Ammon's horn (tissue), 1 donor: Measurements from ENCODE around the gene SUMO1.
"Not testable (repeated sequence)": the region's sequence is repeated elsewhere in the genome, so short reads cannot be mapped to it uniquely, and the experiment has no call there.

Experiments used
- DNase-seq: peaks from one replicate; pipeline ENCODE4 v3.0.0-alpha.2; 2016; ENCODE audit warnings: low spot score

The SUMO1 gene

DNA sequence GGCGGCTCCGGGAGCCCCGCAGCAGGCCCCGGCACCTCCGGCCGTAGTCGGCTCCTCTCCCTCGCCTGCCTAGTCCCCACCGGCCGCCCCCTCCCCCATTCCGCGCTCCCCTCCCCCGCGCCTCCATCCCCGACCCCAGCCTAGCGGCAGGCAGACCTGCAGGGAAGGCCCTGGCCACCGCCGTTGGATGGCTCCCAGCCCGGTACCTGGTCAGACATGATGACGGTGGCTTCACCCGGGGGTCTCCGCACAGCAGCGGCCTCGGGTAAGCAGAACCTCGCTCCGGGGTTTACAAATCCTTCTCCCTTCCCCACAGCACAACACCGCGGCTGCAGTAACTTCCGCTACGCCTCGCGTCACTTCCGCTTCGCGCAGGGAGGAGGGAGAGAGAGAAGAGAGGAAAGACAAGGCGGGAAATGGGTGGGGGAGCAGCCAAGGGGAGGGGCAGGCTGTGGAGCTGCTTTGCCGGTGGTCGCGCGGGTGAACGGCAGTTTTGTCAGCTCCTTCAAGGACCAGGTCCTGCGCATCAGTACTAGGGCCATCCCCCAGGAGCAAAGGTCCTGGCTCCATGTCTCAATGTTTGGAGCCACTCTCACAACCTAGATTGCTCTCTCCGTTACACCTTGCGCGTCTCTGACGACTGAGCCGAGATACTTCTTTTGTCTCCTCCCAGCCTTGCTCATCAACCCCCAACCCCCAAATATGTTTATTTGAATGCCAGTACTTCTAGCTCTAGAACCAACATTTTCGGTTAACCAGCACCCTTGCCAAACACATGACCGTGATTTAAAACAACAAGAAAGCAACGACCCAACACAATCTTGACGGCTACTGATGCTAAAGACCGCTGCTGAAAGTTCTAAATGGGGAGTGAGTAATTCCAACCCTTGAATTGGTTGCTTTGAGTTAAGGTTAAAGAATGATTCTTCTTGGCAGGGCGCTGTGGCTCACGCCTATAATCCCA lies at the start of gene SUMO1:
SUMO1 (minus strand) TSS at position 364 of the 964 bp plus-strand sequence; CDS start at position 218, 146 bp downstream.
- DNase-seq: peak; percentile 97

DNA sequence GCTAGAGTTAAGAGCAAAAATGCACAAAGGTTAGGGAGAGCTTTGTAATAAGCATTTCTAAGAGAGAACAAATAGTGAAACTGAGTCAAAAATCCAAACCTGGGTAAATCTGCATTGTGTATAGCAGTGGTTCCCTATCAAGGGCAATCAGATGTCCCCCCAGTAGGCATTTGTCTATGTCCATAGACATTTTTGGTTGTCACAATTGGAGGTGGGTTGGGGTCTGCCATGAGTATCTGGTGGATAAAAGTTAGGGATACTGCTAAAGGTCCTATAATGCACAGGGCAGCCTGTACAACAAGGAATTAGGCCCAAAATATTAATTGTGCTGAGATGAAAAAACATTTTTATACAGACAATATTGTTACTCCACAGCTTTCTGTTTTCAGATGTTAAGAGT lies 48.2 kb upstream of the SUMO1 start:
- DNase-seq: no peak

DNA sequence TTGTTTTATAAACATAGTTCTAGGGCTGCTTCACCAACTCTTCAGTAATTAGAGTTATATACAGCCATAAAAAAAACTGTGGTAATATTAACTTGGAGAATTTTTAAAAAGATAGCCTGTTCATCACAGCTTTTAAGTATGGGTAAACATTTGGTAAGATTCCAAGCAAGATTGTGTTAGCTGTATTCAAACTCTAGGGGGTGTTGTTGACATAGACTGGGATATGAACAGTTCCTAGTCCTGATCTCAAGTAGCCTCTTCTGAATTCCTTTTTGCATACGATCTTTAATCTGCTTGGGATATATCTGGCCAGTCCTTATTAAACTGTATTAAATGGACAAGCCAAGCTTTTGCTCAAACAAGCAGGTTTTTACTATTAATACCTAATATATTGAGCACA lies 40.5 kb upstream of the SUMO1 start:
- peak; percentile 48 for DNase-seq

DNA sequence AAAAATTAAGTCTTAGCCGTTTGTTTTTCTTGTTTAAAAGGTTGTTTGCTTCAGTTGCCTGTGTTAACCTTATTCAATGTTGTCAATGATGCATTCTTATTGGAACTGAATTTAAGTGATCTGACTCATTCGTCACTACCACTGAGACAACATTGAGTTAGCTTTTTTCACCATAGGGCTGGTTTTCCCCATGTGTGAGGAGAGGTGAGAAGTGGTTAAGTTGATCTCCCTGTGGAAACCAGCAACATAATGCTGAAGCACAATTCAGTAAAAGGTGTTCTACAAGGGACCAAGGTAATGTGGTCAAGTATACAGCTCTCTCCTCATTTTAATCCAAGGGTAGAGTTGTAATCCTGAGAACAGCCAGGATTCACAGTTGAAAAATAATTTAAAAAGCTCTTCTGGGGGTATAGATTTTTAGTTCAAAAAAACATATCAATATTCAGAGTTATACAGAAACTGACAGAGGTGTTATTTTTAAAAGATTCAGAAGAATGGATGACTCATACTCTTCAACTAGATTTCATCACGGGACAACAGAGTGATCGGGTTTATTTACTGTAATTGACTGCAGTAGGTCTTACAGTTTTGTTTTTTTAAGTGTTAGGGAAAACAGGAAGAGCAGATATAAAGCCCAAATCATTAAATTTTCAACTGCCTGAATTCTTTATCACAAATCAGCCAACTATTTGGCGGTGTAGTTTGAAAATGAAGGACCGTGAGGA lies 39.8 kb upstream of the SUMO1 start:
- no peak for DNase-seq

DNA sequence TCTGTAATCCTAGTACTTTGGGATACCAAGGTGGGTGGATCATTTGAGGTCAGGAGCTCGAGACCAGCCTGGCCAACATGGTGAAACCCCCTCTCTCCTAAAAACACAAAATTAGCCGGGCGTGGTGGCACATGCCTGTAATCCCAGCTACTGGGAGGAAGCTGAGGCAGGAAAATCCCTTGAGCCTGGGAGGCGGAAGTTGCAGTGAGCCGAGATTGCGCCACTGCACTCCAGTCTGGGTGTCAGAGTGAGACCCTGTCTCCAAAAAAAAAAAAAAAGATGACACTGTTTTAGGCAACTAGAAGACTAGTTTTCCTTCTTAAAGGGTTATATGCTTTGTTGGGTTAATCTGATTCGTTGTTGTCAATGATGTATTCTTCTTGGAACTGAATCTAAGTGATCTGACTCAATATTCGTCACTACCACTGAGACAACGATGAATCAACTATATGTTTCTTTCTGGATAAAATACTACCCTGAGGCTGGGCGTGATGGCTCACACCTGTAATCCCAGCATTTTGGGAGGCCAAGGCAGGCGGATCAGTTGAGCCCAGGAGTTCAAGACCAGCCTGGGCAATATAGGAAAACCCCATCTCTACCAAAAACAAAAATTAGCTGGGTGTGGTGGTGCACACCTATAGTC lies 37.8 kb upstream of the SUMO1 start:
- DNase-seq: not testable (repeated sequence)

DNA sequence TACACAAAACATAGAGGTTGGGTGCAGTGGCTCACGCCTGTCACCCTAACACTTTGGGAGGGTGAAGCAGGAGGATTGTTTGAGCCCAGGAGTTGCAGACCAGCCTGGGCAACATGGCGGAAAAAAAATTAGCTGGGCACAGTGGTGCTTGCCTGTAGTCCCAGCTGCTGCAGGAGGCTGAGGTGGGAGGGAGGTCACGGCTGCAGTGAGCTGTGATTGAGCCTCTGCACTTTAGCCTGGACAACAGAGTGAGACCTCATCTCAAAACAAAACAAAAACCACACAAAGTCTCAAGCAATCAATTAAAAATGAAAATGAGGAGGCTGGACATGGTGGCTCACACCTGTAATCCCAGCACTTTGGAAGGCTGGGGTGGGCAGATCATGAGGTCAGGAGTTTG lies 32.1 kb upstream of the SUMO1 start:
- DNase-seq: no peak

DNA sequence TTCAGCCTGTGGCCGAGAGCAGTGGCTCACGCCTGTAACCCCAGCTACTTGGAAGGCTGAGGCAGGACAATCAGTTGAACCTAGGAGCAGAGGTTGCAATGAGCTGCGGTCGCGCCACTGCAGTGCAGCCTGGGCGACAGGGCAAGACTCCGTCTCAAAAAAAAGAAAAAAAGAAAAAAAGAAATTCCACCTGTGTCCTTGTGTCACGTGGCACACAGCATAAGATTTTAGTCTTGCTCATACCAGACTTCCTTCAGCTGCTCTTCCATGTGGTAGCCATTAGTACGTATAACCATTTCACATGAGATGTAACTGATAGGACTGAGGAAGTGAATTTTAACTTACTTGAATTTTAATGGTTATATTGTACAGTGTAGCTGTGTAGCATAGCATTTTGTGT lies 31.2 kb upstream of the SUMO1 start:
- DNase-seq: no peak

DNA sequence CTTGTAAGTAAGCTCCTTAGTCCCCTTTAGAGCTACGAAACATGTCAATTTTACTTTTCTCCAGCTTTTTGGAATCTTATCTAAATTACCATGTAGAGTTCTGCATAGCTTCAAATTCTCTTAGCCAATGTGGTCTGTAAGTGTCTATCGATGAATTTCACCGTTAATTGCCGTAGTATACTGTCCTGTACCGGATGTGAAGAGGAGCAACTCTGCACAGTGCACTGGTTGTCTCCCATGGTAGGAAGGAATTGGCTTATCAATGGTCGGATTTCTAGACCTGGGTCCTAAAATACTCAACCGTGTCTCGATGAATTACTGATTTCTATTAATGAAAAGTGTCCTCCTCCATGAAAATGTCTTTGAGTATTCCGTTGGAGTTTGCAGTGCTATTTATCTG lies 29.1 kb upstream of the SUMO1 start:
- no peak for DNase-seq

DNA sequence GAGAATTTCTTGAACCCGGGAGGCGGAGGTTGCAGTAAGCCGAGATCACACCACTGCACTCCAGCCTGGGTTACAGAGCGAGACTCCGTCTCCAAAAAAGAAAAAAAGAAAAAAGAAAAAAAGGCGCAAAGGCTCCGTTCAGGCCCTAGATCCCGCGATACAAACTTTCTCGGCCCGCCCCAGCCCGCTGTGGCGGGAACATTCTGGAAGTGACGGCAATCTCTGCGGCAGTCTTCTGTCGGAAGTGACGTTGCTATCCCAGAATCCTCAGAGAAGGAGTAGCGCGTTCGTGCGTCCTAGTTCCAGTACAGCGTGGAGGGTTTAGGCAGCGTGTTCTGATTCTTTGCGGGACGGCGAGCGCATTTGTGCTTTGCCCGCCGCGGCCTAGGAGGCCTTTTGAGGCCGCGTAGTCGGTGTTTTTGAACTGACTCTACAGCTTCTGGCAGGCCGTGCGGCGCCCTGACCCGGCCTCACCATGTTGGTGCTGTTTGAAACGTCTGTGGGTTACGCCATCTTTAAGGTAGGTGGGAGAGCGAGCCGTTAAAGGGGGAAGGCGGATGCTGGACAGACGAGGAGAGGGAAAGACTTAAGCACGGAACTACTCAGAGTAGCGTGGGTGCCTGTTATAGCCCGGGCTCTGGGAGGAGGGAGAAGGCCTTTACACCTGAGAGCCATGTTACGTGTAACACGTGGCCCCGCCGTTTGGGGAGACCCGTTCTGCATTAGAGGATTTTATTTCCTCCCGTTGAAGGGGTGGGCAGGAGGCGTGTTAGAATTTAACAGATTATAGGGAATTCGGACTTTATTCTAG lies 27.3 kb upstream of the SUMO1 start, which contains the start of gene NOP58:
NOP58 (plus strand) TSS at position 297 of the 811 bp plus-strand sequence; CDS start at position 476, 179 bp downstream.
- peak; percentile 97 for DNase-seq

DNA sequence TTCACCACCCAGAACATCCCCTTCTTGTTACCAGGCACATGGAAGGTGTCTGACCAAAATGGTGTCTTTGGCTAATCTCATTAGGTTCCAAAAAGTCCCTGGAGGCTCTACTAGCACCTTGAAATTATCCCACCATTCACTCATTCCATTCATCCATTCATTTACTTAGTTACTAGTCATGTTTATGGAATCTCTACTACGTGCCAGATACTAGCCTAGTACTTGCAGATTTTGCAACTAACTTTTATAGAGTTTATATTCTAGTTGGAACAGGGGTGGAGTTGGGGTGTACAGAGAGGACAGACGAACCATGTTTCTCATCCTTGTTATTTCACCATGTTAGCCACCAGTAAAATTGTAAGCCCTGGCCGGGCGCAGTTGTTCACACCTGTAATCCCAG lies 23.1 kb upstream of the SUMO1 start:
- no peak for DNase-seq

DNA sequence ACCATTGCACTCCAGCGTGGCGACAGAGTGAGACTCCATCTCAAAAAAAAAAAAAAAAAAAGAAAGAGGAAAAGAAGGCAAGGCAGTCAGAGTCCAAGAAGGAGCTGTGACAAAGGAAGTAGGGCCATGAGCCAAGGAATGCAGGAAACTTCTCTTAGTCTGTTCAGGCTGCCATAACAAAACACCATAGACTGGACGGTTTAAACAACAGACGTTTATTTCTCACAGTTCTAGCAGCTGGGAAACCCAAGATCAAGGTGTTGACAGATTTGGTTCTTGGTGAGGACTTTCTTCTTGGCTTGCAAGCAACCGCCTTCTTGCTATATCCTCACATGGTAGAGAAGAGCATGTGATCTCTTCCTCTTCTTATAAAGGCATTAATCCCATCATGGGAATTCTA lies 13.1 kb upstream of the SUMO1 start:
- DNase-seq: no peak

DNA sequence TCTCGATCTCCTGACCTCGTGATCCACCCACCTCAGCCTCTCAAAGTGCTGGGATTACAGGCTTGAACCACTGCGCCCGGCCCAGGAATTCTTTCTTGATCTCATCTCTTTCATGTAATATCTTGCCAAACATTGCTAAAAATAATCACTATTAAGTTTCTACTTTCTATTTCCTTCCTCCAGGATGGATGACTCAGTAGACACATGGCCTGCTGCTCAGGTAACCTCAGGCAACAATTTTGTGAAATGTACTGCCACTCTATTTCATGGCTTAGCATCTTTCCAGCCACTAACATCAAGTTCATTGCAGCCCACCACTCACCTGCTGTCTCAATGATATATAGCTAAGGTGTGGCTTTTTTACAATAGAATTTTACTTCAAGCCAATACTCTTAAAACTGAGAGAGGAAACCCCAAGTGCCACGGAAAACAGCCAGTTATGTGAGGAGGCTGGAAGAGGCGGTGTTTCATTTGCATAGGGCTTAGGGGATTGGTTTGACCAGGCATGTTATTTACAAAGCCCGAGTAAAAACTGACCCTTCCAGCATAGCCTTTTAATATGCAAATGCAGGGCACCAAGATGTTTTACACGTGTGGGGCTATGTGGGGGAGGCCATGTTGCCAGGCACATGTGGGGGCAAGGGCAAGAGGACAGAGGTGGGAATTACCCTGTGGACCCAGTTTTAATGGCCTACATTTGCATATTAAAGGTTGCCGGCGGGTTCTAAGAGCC lies 11.3 kb upstream of the SUMO1 start:
- DNase-seq: no peak

DNA sequence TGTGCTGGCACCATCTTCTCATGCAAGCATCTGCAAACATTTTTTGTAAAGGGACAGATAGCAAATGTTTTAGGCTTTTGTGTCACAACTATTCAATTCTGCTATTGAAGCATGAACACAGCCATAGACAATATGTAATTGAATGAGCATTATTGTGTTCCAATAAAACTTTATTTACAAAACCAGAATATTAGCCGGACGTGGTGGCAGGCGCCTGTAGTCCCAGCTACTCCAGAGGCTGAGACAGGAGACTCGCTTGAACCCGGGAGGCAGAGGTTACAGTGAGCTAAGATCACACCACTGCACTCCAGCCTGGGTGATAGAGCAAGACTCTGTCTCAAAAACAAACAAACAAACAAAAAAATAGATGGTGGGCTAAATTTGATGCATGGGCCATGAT lies 9.3 kb upstream of the SUMO1 start:
- DNase-seq: not testable (repeated sequence)

DNA sequence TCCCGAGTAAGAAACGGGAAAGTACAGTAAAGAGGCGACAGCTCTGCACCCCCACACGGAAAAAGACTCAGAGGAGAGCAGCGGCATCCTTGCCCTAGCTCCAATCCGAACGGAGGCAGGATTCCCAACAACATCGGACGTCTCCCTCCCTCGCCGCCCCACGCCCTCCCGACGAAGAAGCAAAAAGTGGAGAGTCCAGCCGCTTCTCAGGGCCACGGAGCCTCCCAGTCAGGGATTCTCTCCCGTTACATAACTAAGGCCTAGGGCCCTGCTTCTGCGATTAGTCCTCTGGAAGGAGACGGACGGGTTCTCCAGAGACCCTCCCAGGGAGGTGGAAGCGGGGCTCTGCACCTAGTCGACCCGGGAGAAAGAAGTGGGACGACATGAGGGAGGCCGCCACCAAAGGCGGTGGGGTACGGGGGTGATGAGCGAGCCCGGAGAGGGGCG lies 587 bp downstream of the SUMO1 start:
- DNase-seq: peak; percentile 34

DNA sequence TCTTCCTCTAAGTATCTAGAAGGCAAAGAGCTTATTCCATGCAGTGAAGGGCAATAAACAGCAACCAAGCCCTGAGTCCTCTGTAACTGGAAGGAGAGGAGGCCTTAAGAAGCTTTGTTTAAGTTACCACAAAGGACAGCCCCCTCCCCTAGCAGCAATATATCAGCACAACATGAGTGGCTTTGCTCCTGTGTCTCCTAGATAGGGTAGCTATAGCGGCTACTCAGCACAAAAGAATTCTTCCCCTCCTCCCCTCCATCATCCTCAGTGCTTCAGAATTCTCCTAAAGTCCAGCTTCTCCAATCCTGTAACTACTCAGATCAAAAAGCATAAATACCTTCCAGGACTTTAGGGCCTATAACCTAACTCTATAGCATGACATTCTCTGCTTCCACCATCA lies 16.5 kb downstream of the SUMO1 start:
- no peak for DNase-seq

DNA sequence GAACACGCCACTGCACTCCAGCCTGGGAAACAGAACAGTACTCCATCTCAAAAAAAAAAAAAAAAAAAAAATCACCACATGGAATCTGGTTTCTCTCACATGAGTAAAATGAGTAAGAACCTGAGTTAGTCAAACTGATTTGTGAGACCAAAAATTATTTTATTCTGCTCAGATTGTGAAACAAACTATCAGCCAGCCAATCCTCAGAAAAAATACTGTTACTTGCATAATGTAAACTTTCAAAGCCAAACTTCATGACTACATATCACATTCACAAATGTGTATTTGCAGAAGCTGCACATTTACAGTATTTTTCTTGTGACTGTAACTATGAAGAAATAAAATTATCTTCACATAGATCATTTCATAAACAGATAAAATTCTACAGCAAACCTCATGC lies 23.2 kb downstream of the SUMO1 start:
- DNase-seq: no peak

DNA sequence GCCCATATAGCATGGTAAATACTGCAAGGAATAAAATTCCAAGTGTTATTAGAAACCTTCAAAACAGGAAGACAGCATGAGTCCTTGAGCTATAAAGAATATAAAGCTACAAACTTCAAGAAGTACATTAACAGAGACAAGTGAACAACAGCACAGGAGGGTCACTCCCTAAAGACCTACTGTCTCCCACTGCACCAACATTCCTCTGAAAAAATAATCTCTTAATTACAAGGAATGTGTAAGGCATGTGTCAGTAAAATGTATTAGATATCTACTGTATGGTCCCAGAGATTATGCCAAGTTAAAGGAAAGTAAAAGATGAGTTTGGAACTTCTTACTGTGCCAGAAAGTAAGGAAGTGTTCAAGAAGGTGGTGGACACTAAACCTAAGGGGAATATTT lies 29.9 kb downstream of the SUMO1 start:
- DNase-seq: no peak

DNA sequence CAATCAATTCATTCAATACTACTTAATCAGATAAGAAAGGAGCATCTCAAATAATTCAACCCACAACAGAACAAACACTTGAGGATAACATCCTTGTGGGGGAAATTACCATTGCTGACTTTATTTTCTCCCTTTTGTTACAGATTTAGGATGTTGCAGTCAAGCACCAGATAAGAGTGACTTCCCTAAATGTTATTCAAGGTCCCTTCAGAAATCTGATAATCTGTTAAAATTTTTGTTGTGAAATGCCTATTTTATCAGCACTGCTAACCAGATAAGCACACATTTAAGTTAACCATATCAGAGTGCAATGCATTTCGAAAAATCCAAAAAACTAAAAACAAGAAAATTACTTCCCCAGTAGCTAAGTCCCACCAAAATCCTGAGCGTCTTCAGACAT lies 33.5 kb downstream of the SUMO1 start:
- no peak for DNase-seq

DNA sequence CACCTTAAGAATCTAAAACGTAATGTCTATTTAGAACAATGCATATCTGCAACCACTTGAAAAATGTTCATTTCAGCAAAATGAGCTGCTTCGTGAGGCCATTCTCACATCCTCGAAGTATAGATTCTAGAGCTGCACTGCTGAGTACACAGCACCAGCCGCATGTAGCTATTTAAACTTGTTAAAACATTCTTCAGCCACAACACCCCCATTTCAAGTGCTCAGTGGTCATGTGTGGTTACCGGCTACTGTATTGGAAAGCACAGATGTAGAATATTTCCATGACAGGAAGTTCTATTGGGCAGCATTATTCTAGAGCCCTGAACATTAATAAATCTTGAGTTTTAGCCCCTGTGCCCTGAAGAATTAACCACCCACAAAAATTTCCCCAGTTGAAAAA lies 35.0 kb downstream of the SUMO1 start:
- no peak for DNase-seq

DNA sequence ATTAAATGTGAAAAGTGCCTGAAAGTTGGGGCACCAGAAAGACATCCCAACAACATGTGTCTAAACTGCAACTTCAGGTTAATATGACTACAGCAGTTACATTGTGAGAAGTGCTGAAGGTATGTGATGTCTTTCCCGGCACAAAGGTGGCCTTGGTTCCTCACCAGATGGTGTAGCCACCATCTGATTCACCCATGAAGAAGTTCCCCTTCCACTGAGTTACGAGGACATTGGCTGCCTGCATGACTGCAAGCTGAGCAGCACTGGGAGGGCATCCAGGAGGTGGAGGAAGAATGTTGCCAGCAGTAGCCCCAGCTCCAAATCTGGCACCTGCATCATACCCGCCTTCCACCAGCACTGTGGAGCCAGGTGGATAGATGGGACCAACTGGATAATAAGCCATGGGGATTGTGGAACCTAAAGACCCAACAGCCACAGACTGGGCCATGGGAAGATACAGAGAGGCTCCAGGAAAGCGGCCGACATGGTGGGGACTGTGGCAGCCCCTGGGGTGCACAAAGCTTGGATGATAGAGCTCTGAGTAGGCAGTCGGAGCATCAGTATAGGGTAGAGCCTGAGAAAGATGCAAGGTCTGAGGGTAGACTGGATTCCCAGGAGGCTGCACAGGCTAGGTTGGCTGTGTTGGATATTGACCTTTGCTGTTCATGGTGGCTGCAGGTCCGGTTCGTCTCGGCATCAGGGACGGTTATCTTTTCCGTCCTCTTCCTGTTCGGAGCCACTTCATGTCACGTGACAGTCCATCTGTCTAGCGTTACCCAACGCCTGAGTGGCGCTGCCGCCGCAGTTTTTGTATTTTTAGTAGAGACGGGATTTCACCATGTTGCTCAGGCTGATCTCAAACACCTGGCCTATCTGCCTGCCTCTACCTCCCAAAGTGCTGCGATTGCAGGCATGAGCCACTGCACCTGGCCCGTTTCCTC lies 36.9 kb downstream of the SUMO1 start:
- DNase-seq: no peak
